Spleen (tissue), 7 donors: ENCODE results near the gene KRT17.

Source experiments
- POLR2A ChIP-seq, 3 donors: fragments of 450-650 bp; IDR thresholded peaks; one replicate each; pipeline ENCODE4 v1.5.1; 2017; ENCODE audit warnings: antibody characterized with exemption in 3 of 3, mild to moderate bottlenecking in 1 of 3
- TF ChIP-seq, protein P1 (sequence below), 11 experiments: fragments of 200-600 bp in 7 of 11; fragments of 450-650 bp in 4 of 11; sonication (generic) in 4 of 11; IDR thresholded peaks in 8 of 11; conservative IDR thresholded peaks in 3 of 11; 1 replicate in 7 of 11; 2 replicates in 4 of 11; pipeline versions ENCODE4 v1.4.0 to v1.8.0; 2016 to 2021; ENCODE audit warnings: antibody characterized with exemption in 11 of 11, inconsistent platforms in 4 of 11, mild to moderate bottlenecking in 1 of 11
- donor health status: DM: no; HTN: no; CAD: no; lungs with moderate emphysema.
- donor health status: DM: no; HTN: no; CAD: no.
- donor health status: DM: no; HTN: no; CAD: no.

DNA sequence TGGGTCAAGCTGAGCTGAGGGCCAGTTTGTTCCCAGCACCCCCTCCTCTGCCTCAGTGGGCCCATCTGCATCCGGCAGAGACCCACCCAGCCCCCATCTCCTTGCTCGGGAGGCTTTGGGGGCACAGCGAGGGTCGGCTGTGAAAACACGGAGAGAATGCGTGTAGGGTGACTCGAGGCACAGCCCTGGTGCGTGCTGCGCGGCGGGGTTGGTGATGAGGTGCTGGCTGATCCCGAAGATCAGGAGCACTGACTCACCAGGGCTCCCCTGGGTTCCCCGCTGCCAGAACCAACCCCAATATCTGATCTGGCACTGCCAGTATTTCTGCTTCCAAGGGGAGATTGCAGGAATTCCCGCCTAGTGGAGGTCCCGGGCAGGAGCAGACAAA lies 7.5 kb upstream of the KRT17 start:
- TF ChIP-seq POLR2A (IDR thresholded peaks at IDR 0.05) = no peak
- TF ChIP-seq, protein P1, sequence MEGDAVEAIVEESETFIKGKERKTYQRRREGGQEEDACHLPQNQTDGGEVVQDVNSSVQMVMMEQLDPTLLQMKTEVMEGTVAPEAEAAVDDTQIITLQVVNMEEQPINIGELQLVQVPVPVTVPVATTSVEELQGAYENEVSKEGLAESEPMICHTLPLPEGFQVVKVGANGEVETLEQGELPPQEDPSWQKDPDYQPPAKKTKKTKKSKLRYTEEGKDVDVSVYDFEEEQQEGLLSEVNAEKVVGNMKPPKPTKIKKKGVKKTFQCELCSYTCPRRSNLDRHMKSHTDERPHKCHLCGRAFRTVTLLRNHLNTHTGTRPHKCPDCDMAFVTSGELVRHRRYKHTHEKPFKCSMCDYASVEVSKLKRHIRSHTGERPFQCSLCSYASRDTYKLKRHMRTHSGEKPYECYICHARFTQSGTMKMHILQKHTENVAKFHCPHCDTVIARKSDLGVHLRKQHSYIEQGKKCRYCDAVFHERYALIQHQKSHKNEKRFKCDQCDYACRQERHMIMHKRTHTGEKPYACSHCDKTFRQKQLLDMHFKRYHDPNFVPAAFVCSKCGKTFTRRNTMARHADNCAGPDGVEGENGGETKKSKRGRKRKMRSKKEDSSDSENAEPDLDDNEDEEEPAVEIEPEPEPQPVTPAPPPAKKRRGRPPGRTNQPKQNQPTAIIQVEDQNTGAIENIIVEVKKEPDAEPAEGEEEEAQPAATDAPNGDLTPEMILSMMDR (IDR thresholded peaks at IDR 0.05 in 8 of 11, conservative IDR thresholded peaks at IDR 0.05 in 3 of 11) = no peak
